Iris pigment epithelial cell (primary cell): ENCODE results near the gene ZSWIM9.
A peak's percentile ranks its signal among the peaks of the same experiment; 100 is the strongest.

Source experiments
- DNase-seq: peaks from one replicate; pipeline ENCODE4 v3.0.0-alpha.2; 2011; ENCODE audit warnings: low read depth

The ZSWIM9 gene

GRCh38 chr19:48169939-48170803 lies at the start of gene ZSWIM9, which contains the start of gene LIG1:
TSS of gene ZSWIM9 (plus strand) at chr19:48170680. CDS start at chr19:48171803, 1,123 bp downstream.
TSS of gene LIG1 (minus strand) at chr19:48170344. CDS start at chr19:48165566, 4,778 bp downstream.
- peak; percentile 96 for DNase-seq

GRCh38 chr19:48121066-48121465 lies 49.4 kb upstream of the ZSWIM9 start:
- no peak for DNase-seq

DNA sequence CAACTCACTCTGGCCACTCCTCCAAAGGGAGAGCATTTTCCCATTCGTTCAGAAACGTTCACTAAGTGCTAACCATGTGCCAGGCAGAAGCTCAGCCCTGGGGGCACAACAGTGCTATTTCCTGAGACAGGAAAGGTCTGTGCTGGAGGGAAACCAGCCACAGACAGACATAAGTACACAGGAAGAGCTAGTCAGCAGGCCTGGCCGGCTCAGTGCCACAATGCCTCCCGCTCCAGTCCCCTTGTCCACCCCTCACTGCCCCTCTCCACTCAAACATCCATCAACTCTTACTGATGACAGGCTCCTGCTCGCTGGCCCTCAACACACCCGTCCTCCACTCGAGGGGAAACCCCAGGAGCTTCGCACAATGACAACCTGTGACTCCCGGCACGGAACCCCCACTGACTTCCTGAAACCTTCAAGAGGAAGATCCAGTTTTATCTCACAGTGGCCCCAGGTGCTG lies 48.5 kb upstream of the ZSWIM9 start:
- peak; percentile 47 for DNase-seq

DNA sequence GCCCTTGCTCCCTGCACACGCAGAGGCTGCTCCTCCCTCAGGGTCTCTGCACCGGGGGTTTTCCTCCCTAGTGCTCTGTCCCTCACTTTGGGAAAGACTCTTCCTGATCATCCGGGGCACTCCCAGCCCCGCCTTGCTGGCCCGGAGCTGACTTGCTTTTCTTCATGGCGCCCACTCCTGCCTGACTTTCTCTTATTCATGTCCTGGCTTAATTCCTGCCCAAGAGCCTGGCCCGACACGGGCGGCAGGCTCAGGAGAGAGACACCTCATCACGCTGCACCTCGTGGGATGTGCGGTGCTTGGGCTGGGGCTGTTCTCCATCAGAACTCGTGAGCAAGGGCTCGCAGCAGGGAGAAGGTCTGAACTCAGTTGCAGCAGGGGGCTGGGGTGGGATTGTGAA lies 48.1 kb upstream of the ZSWIM9 start:
- no peak for DNase-seq

GRCh38 chr19:48123907-48124651 lies 46.4 kb upstream of the ZSWIM9 start:
- DNase-seq, result peak; percentile 46

DNA sequence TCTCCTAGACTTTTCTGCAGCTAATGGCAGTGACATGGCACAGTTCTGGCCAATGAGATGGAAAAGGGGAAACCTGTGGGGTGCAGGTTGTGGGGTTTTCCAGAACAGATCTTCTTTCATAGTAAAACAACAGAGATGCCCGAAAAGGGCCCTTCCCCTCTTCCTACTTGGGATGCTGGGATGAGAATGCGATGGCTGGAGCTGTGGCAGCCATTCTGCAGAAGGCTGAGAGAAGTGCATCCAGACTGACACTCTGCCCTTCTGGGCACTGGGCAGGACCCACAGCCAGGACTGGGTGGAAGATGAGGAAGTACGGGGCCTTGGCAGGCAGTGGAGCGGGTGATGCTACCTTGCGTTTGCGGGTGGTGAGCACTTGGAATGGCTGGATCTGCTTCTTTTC lies 42.9 kb upstream of the ZSWIM9 start:
- DNase-seq, result no peak

DNA sequence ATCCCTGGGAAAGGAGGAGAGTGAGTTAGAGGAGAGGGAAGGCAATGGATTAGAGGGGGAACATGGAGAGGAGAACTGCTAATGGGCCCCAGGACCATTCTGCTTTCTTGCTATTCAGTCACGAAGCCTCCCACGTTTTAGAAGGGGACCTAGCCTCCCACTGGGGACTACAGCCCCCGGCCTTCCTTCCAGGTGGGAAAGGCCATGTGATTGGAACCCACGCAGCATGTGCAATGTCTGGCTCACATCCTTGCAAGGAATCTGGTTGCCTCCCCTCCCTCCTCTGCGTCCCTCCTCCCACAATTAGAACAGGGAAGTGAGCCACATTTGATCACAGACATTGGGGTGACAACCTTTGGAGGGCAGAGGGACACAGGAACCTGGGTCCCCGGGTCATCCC lies 37.4 kb upstream of the ZSWIM9 start:
- DNase-seq, result no peak

DNA sequence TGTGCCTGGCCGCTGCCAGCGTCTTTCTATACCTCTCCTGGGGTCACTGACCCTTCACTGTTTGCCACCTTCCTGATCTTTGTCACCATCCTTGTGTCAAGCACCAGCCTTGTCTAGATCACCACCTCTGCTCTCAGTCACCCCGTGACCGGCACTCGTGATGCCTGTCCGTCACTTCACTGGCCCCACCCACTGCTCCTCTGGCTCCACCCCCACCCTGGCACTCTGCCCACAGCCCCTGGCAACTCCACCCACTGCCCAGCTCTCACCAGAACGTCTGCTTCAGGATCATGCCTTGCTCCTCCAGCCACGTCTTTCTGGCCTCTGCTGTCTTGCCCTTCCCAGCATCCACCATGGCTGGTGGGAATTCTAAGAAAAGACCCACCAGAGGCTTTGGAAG lies 35.1 kb upstream of the ZSWIM9 start:
- DNase-seq, result no peak

DNA sequence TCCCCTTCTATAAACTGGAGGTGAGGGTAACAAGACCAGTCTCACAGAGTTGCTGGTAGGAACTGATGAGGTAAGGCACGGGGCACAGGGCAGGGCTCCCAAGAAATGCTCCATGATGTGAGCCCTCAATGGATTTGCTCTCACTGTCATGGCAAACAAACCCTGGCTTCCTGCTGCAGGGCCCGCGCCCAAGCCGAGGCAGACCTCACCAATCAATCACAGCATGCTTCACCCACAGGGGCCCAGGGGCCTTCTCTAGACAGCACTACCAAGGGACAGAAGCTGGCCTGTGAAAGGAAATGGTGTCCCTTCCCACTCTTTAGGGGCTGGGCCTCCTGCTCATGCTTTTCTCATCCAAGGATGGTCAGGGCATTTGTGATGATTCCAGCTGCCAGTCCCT lies 33.9 kb upstream of the ZSWIM9 start:
- DNase-seq, result no peak

- DNase-seq, result no peak
Observed at GRCh38 chr19:48137411-48137810, 33.1 kb upstream of the ZSWIM9 start.

- DNase-seq, result no peak
Observed at GRCh38 chr19:48139053-48139452, 31.4 kb upstream of the ZSWIM9 start.

DNA sequence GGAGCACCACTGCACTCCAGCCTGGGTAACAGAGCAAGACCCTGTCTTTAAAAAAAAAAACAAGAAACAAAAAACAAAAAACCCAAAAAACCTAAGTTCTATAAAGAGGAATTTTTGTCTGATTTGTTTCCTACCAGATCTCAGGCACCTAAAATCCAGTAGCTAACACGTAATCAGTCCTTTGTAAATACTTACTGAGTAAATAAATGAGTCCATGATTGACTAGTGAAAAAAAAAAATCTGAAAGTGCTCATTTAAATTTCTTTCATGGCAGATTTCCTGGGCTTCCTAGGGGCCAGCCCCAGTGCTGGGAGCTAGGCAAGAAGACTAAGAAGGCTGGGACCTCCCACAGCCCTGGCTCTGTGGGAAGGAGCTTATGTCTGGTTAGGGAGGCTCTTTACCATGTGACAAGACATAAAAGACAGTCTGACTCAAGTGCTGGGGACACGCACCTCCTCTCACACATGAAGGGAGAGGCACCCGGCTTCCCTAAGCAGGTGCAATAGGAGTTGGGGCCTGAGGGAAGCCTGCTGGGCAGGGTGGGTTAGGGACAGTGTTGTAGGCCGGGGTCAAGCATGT lies 22.8 kb upstream of the ZSWIM9 start:
- no peak for DNase-seq

GRCh38 chr19:48148576-48148975 lies 21.9 kb upstream of the ZSWIM9 start:
- no peak for DNase-seq

DNA sequence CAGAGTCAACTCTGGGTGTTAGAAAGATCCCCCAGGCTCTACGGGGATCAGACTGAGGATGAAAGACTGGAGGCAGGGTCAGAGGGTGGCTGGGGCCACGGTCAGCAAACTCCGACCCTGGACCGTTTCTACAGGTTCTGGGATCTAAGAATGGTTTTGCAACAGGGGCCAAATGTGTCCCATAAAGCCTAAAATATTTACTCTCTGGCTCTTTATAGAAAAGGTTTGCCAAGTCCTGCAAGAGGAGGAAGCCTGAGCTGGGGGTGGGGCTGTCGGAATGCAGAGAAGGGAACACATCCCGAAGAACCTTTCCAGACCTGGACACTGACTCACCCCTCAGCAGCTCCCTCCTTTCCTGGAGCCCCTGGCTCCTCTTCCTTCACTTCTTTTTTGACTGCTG lies 21.1 kb upstream of the ZSWIM9 start:
- DNase-seq, result no peak

- peak; percentile 93 for DNase-seq
Observed at GRCh38 chr19:48152551-48152950, 17.9 kb upstream of the ZSWIM9 start.

DNA sequence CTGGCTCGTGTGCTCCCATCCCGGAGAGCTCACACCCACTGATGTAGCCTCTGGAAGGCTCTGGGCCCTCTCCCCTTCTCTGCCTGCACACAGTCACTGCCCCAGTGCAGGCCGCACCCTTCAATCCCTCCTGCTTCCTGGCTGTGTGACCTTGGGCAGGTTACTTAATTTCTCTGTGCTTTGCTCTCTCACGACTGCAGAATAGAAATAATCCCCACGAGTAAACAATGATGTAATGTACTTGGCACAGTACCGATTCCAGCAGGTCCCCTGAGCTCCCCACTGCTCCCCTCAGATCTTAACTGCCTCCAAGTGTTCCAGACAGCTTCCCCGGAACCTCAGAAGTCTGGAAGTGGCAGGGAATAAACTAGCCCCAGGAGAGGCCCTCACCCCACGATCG lies 16.5 kb upstream of the ZSWIM9 start:
- peak; percentile 67 for DNase-seq

DNA sequence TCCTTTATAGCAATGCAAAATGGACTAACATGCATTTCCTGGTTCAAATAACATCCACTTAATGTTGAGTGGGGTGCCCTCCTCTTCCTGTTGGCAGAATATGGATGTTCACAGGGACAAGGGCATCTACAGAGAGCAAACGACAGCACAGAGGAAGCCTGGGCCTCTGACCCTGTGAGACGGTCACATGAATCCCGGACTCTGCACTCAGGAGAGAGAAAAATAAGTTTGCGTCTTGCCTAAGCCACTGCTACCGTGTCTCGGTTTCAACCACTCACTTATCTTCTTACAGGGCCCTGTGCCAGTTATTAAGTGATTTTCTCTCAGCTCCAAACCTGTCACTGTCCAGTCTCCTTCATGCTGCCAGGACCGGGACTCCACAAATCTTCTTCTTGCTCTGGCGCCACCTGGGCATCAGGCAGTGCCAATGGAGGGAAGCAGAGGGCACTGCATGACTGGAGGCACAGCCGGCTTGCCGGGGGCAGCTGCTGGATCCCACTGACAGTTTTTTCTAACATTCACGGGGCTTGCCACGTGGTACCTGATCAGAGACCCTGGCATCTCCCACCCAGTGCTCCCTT lies 12.2 kb upstream of the ZSWIM9 start:
- no peak for DNase-seq

DNA sequence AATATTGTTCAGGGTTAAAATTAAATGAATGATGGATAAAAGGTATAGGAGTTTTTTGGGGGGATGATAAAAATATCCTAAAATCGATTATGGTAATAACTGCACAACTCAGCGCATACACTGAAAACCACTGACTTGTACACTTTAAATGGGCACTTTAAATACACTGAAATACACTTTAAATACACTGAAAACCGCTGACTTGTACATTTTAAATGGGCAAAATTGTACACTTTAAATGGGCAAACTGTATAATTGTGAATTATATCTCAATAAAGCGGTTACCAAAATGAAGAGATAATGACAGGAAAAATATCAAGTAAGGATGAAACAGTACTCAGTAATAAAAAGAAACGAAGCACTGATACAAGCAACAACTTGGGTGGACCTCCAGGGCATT lies 1.8 kb upstream of the ZSWIM9 start:
- DNase-seq, result no peak

GRCh38 chr19:48169578-48169938 lies 922 bp upstream of the ZSWIM9 start:
- peak; percentile 55 for DNase-seq

DNA sequence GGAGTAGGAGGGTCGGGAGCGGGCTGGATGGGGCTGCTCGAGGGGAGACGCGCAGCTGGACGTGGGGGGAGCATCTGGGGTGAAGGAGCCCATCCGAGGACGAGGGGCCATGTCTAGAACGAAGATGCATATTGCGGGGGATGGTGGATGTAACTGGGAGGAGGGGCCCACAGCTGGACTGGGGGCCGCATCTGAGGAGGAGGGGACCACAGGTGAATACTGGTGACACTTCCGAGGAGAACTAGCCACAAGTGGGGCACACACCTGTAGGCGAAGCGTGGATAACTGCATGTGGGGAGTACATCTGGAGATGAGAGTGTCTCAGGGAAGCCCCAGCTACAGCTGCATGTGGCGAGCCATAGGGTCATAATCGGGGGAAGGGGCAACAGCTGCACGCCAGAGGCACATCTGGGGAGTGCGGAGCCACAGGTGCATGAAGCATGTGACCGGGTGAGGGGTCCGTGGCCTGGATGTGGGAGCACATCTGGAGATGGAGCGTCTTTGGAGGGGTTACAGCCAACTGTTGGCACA lies 402 bp downstream of the ZSWIM9 start:
- DNase-seq, result no peak

GRCh38 chr19:48171710-48172109 lies 1.2 kb downstream of the ZSWIM9 start:
- no peak for DNase-seq

- DNase-seq, result no peak
Observed at GRCh38 chr19:48174445-48175030, 4.1 kb downstream of the ZSWIM9 start.
